Endothelial cell of umbilical vein (primary cell): ENCODE data around the gene KIF2C. TPM values are rescaled to one million over a fixed set of nuclear protein-coding genes. Genes with fewer than 3 reads are reported as not detected.

Experiments
- BruUV-seq: library from RNA; stranded (reverse); fragments of 400-500 nt; replicated peaks from 2 replicates; lab custom pipeline; 2021; lab: Mats Ljungman, UMichigan
- CTCF ChIA-PET: fragments of 300-600, 350-600 bp; sonication (Branson Sonifier 250); formaldehyde crosslinking; loops from one replicate; lab custom pipeline; 2021; ENCODE audit warnings: antibody characterized with exemption, inconsistent platforms; lab: Charles Lee
- POLR2A ChIA-PET: fragments of 300-600, 350-600 bp; sonication (Branson Sonifier 250); formaldehyde crosslinking; loops from one replicate; lab custom pipeline; 2021; ENCODE audit warnings: antibody characterized with exemption, inconsistent platforms; lab: Charles Lee
- DNase-seq: peaks from one replicate; pipeline ENCODE4 v3.0.0-alpha.2; 2011; ENCODE audit warnings: low read depth, low spot score
- FAIRE-seq: peaks from 2 replicates; lab custom pipeline; 2011; peaks lifted over from hg19 to GRCh38; lab: Jason Lieb, UNC
- H2AFZ ChIP-seq: 2 replicates; pipeline ENCODE4 v1.6.0; 2012; ENCODE audit warnings: low read depth, low read length, control low read depth, inconsistent platforms
- H3K27ac ChIP-seq: 2 replicates; pipeline ENCODE4 v1.5.1; 2011; ENCODE audit warnings: low read depth, mild to moderate bottlenecking, control low read depth, low read length, moderate library complexity; ENCODE audit not compliant: insufficient read depth
- H3K27me3 ChIP-seq, 2 experiments: 2 replicates each; pipeline versions ENCODE4 v1.6.0 to v1.6.1; 2011; ENCODE audit warnings: low read length in 2 of 2, mixed read lengths in 1 of 2; ENCODE audit not compliant: control insufficient read depth in 2 of 2, insufficient read depth in 2 of 2
- H3K36me3 ChIP-seq, 2 experiments: 2 replicates in 1 of 2; 3 replicates in 1 of 2; pipeline ENCODE4 v1.5.1; 2011; ENCODE audit warnings: low read length in 2 of 2, mild to moderate bottlenecking in 1 of 2, moderate library complexity in 1 of 2; ENCODE audit not compliant: control insufficient read depth in 2 of 2, insufficient read depth in 2 of 2; ENCODE audit errors: extremely low read depth in 1 of 2
- H3K4me1 ChIP-seq: 3 replicates; pipeline ENCODE4 v1.5.1; 2011; ENCODE audit warnings: mild to moderate bottlenecking, low read length; ENCODE audit not compliant: control insufficient read depth, insufficient read depth; ENCODE audit errors: extremely low read depth
- H3K4me2 ChIP-seq: 2 replicates; pipeline ENCODE4 v1.6.1; 2011; ENCODE audit warnings: low read length, control low read depth, mixed read lengths; ENCODE audit not compliant: insufficient read depth
- H3K4me3 ChIP-seq, 3 experiments: fragments of 200-600 bp in 1 of 3; sonication (generic), shearing (Covaris generic) in 1 of 3; replicated peaks in 1 of 3; 2 replicates each; pipeline ENCODE4 v1.5.1; 2011 to 2016; ENCODE audit warnings: control low read depth in 3 of 3, low read length in 3 of 3, mild to moderate bottlenecking in 2 of 3, inconsistent platforms in 1 of 3, low read depth in 1 of 3, moderate library complexity in 1 of 3; ENCODE audit not compliant: insufficient read depth in 1 of 3
- H3K79me2 ChIP-seq: 2 replicates; pipeline ENCODE4 v1.6.0; 2012; ENCODE audit warnings: low read length, inconsistent platforms; ENCODE audit not compliant: control insufficient read depth, insufficient read depth
- H3K9ac ChIP-seq: replicated peaks from 2 replicates; pipeline ENCODE3; 2011; ENCODE audit warnings: low read length, control low read depth; ENCODE audit not compliant: insufficient read depth; ENCODE audit errors: extremely low read depth
- H3K9me1 ChIP-seq: replicated peaks from 3 replicates; pipeline ENCODE4 v1.6.0; 2011; ENCODE audit warnings: mild to moderate bottlenecking, low read length; ENCODE audit not compliant: control insufficient read depth, insufficient read depth; ENCODE audit errors: extremely low read depth
- H3K9me3 ChIP-seq: replicated peaks from 2 replicates; pipeline ENCODE4 v1.5.1; 2012; ENCODE audit warnings: low read length, inconsistent platforms; ENCODE audit not compliant: control insufficient read depth, insufficient read depth
- H4K20me1 ChIP-seq: replicated peaks from 2 replicates; pipeline ENCODE3; 2011; ENCODE audit warnings: mild to moderate bottlenecking, low read length; ENCODE audit not compliant: control insufficient read depth, insufficient read depth; ENCODE audit errors: extremely low read depth
- EZH2 ChIP-seq: IDR thresholded peaks from 2 replicates; pipeline ENCODE4 v1.6.1; 2012; ENCODE audit warnings: borderline replicate concordance, low read depth, mild to moderate bottlenecking, moderate library complexity, low read length, inconsistent platforms; ENCODE audit not compliant: severe bottlenecking
- FOS ChIP-seq: IDR thresholded peaks from 2 replicates; pipeline ENCODE4 v1.6.1; 2011; ENCODE audit warnings: mild to moderate bottlenecking, low read length, moderate library complexity, borderline replicate concordance; ENCODE audit not compliant: insufficient read depth
- GATA2 ChIP-seq: IDR thresholded peaks from 2 replicates; pipeline ENCODE4 v1.7.0; 2011; ENCODE audit warnings: low read depth, mild to moderate bottlenecking, moderate library complexity, mixed read lengths, low read length; ENCODE audit not compliant: insufficient read length, insufficient read depth
- JUN ChIP-seq: IDR thresholded peaks from 2 replicates; pipeline ENCODE4 v1.6.1; 2011; ENCODE audit warnings: borderline replicate concordance, low read depth; ENCODE audit not compliant: insufficient read length, insufficient read depth
- MAX ChIP-seq: IDR thresholded peaks from 2 replicates; pipeline ENCODE4 v1.6.1; 2011; ENCODE audit not compliant: insufficient read depth, insufficient read length
- MYC ChIP-seq: IDR thresholded peaks from one replicate; pipeline ENCODE4 v1.6.1; 2011; ENCODE audit warnings: mild to moderate bottlenecking, low read depth, low read length
- POLR2A ChIP-seq: IDR thresholded peaks from 2 replicates; pipeline ENCODE4 v1.6.1; 2012; ENCODE audit warnings: low read depth, mild to moderate bottlenecking, control low read depth, low read length
- POLR2AphosphoS5 ChIP-seq: IDR thresholded peaks from 2 replicates; pipeline ENCODE4 v1.6.1; 2012; ENCODE audit warnings: low read depth, mild to moderate bottlenecking, control low read depth, low read length, moderate library complexity; ENCODE audit not compliant: insufficient read depth
- dilution Hi-C: fragments of 300-500 bp; cut with MboI; formaldehyde crosslinking; loops from one replicate; pipeline ENCODE4 v1.15.0; 2019; ENCODE audit warnings: low sequenced_read_pairs; ENCODE audit not compliant: extremely low pct_ligation_motif_present
- intact Hi-C: fragments of 100-400 bp; cut with micrococcal nuclease; formaldehyde crosslinking; loops from one replicate; pipeline ENCODE4 v1.10.0; 2022
- polyA plus RNA-seq, 4 experiments: library from polyadenylated mRNA; depleted of rRNA in 3 of 4; stranded (reverse) in 3 of 4; unstranded in 1 of 4; fragments of >200 nt; gene quantifications; 2 replicates each; pipeline versions ENCODE4 v1.2.1 to v1.2.3, GENCODE V29; 2011 to 2012; ENCODE audit warnings: missing spikeins in 1 of 4
- total RNA-seq: library from RNA; stranded (reverse); gene quantifications from 2 replicates; pipeline ENCODE4 v1.2.3, GENCODE V29; 2021
- TF ChIP-seq, protein P1 (sequence below), 2 donors: IDR thresholded peaks; 1 replicate in 1 of 2; 2 replicates in 1 of 2; pipeline ENCODE4 v1.5.1; 2011; ENCODE audit warnings: low read length in 2 of 2, mild to moderate bottlenecking in 2 of 2, moderate library complexity in 2 of 2, control low read depth in 1 of 2, inconsistent platforms in 1 of 2, low read depth in 1 of 2; ENCODE audit not compliant: insufficient read depth in 1 of 2; ENCODE audit errors: extremely low read depth in 1 of 2

The KIF2C gene
- total and polyA plus RNA-seq, 2 donors (not counting 3 experiments of a cell fraction or from before 2014, with no cell fraction given) = 27.1 to 53.7 TPM

DNA sequence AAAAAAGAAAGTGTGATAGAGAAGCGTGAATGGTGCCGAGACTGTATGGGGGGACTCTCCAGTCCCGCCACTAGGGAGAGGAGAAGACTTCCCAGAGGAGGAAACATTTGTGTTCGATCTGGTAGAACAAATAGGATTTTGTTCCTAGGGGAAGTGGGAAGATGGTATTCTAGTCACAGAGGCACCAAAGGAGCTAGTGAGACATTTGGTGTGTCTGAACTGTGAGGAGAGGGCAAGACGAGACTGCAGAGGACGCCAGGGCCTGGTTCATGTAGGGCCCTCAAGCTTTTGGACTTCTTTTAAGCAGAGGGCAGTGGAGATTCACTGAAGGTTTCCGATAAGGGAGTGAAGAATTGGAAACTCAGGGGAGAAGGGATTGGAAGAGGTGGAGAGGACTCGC lies 71.6 kb downstream of the KIF2C start:
- DNase-seq = peak; percentile 34
- peaks cover 28% of the 10 kb centered on the region for H3K79me2 ChIP-seq
- peak overlapping the region; percentile 54 for H3K4me2 ChIP-seq
- ChIA-PET POLR2A (interaction anchor here (4.3 kb wide), 1 partner anchor 11 kb away, joined by 75 read pairs; the partner anchor contains the start of gene PLK3), CTCF (interaction anchor here (1.4 kb wide), 1 partner anchor 11 kb away, joined by 7 read pairs; the partner anchor contains the start of gene PLK3)
- dilution Hi-C loops (no loop called here), intact Hi-C loops (loop anchor here (1.0 kb wide), 1 partner anchor 8 kb away; no protein-coding TSS in a partner anchor)
- peaks cover 61% of the 10 kb centered on the region for H3K4me1 ChIP-seq
- H3K9me3 ChIP-seq = no peaks in the 10 kb centered on the region
- no peaks in the 10 kb centered on the region for H3K27me3 ChIP-seq
- no peaks in the 10 kb centered on the region for H3K9me1 ChIP-seq
- H3K36me3 ChIP-seq = peaks cover 7 to 17% of the 10 kb centered on the region in 2 experiments
- no peak for FAIRE-seq
- H2AFZ ChIP-seq = no peak overlapping the region
- peak overlapping the region in 1 of 3 experiments; percentile 11 for H3K4me3 ChIP-seq
- H3K9ac ChIP-seq = peak overlapping the region; percentile 34
- no peaks in the 10 kb centered on the region for H4K20me1 ChIP-seq
- no TSS peak for BruUV-seq
- peak overlapping the region; percentile 70 for H3K27ac ChIP-seq
- TF ChIP-seq JUN (no peak), MAX (no peak), POLR2AphosphoS5 (no peak), FOS (no peak), MYC (no peak), POLR2A (no peak), GATA2 (no peak), EZH2 (no peak)
- TF ChIP-seq, protein P1, sequence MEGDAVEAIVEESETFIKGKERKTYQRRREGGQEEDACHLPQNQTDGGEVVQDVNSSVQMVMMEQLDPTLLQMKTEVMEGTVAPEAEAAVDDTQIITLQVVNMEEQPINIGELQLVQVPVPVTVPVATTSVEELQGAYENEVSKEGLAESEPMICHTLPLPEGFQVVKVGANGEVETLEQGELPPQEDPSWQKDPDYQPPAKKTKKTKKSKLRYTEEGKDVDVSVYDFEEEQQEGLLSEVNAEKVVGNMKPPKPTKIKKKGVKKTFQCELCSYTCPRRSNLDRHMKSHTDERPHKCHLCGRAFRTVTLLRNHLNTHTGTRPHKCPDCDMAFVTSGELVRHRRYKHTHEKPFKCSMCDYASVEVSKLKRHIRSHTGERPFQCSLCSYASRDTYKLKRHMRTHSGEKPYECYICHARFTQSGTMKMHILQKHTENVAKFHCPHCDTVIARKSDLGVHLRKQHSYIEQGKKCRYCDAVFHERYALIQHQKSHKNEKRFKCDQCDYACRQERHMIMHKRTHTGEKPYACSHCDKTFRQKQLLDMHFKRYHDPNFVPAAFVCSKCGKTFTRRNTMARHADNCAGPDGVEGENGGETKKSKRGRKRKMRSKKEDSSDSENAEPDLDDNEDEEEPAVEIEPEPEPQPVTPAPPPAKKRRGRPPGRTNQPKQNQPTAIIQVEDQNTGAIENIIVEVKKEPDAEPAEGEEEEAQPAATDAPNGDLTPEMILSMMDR (IDR thresholded peaks at IDR 0.05; ENCODE audit: extremely low read depth in 1 of 2, insufficient read depth in 1 of 2, low read depth in 1 of 2, low read length in 2 of 2) = no peak
